Neural progenitor cell (in vitro differentiated cells): Measurements from ENCODE around the gene SMIM43.

Experiments
- EZH2phosphoT487 ChIP-seq: fragments of 200-600 bp; sonication (generic); IDR thresholded peaks from 2 replicates; pipeline ENCODE4 v1.6.1; 2017; ENCODE audit warnings: antibody characterized with exemption
- TF ChIP-seq, protein P1 (sequence below): fragments of 200-600 bp; sonication (generic); IDR thresholded peaks from 2 replicates; pipeline ENCODE4 v1.5.1; 2017; ENCODE audit warnings: antibody characterized with exemption, mild to moderate bottlenecking

DNA sequence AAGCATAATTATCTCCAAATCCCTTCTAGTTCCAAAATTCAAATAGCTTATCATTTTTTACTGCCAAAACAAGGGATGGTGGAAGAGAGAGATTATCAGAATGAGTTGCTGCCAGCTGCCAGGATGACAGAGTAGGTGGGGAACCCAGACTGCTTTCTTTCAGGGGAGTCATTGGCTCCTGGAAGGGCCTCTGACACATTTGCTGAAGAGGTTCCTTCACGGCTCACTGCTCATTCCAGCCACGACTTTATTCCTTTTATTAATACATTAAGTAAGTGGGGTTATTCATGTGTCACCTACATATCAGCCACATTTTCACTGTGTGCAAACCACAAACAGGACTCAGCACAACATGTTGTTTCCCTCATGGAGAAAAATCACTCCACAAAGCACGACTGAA lies 12.7 kb upstream of the SMIM43 start:
- TF ChIP-seq EZH2phosphoT487: no peak
- TF ChIP-seq, protein P1, sequence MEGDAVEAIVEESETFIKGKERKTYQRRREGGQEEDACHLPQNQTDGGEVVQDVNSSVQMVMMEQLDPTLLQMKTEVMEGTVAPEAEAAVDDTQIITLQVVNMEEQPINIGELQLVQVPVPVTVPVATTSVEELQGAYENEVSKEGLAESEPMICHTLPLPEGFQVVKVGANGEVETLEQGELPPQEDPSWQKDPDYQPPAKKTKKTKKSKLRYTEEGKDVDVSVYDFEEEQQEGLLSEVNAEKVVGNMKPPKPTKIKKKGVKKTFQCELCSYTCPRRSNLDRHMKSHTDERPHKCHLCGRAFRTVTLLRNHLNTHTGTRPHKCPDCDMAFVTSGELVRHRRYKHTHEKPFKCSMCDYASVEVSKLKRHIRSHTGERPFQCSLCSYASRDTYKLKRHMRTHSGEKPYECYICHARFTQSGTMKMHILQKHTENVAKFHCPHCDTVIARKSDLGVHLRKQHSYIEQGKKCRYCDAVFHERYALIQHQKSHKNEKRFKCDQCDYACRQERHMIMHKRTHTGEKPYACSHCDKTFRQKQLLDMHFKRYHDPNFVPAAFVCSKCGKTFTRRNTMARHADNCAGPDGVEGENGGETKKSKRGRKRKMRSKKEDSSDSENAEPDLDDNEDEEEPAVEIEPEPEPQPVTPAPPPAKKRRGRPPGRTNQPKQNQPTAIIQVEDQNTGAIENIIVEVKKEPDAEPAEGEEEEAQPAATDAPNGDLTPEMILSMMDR: no peak
